HEK293 (cell line): ENCODE measurements around the gene AIFM3.

ENCODE experiments used
- CTCF ChIA-PET: fragments of 350-600 bp; formaldehyde crosslinking; extraction: SDS; loops from one replicate; lab custom pipeline; 2021; ENCODE audit warnings: antibody characterized with exemption; lab: Yijun Ruan, JAX
- POLR2A ChIA-PET: fragments of 300-600 bp; formaldehyde crosslinking; extraction: SDS; loops from one replicate; lab custom pipeline; 2020; ENCODE audit warnings: antibody characterized with exemption, inconsistent platforms; lab: Yijun Ruan, JAX
- H3K27ac ChIP-seq: fragments of 200-500 bp; sonication (Bioruptor generic); 2 replicates; pipeline ENCODE4 v1.5.1; 2014; ENCODE audit warnings: low read depth, low read length, control low read depth, inconsistent platforms; ENCODE audit errors: extremely low read depth
- H3K36me3 ChIP-seq, 2 experiments: fragments of 200-500 bp in 1 of 2; sonication (Bioruptor generic) in 1 of 2; 1 replicate in 1 of 2; 2 replicates in 1 of 2; pipeline ENCODE4 v1.5.1; 2014 to 2017; ENCODE audit warnings: inconsistent platforms in 2 of 2, low read length in 2 of 2; ENCODE audit not compliant: control insufficient read depth in 2 of 2, insufficient read depth in 1 of 2
- H3K4me1 ChIP-seq: fragments of 200-500 bp; sonication (Bioruptor generic); 2 replicates; pipeline ENCODE4 v1.5.1; 2014; ENCODE audit warnings: mild to moderate bottlenecking, low read length, inconsistent platforms; ENCODE audit not compliant: control insufficient read depth, insufficient read depth
- H3K4me3 ChIP-seq: 2 replicates; pipeline ENCODE4 v1.5.1; 2011; ENCODE audit warnings: low read depth, mild to moderate bottlenecking, control low read depth, low read length, moderate library complexity
- H3K9me3 ChIP-seq: fragments of 200-500 bp; sonication (Bioruptor generic); 2 replicates; pipeline ENCODE4 v1.5.1; 2014; ENCODE audit warnings: low read depth, low read length, inconsistent platforms; ENCODE audit not compliant: control insufficient read depth, insufficient read depth
- FEZF1 ChIP-seq: fragments of 450-650 bp; formaldehyde crosslinking; IDR thresholded peaks from 2 replicates; pipeline ENCODE4 v1.5.1; 2016; ENCODE audit warnings: missing biosample characterization, missing genetic modification characterization
- KLF10 ChIP-seq: fragments of 450-650 bp; IDR thresholded peaks from 2 replicates; pipeline ENCODE4 v1.5.1; 2018; ENCODE audit warnings: missing biosample characterization, mild to moderate bottlenecking, missing genetic modification characterization
- SCRT2 ChIP-seq: fragments of 450-650 bp; formaldehyde crosslinking; IDR thresholded peaks from 2 replicates; pipeline ENCODE4 v1.5.1; 2016; ENCODE audit warnings: missing biosample characterization, missing genetic modification characterization
- TCF7L2 ChIP-seq: IDR thresholded peaks from 2 replicates; pipeline ENCODE4 v1.6.1; 2011; ENCODE audit warnings: low read depth, mild to moderate bottlenecking, inconsistent platforms, low read length, moderate library complexity, borderline replicate concordance
- ZBTB8A ChIP-seq: fragments of 450-650 bp; formaldehyde crosslinking; IDR thresholded peaks from 2 replicates; pipeline ENCODE4 v1.5.1; 2016; ENCODE audit warnings: missing biosample characterization, missing genetic modification characterization
- ZIC2 ChIP-seq: fragments of 450-650 bp; formaldehyde crosslinking; IDR thresholded peaks from 2 replicates; pipeline ENCODE4 v1.5.1; 2016; ENCODE audit warnings: missing biosample characterization, missing genetic modification characterization
- ZNF391 ChIP-seq: fragments of 450-650 bp; formaldehyde crosslinking; IDR thresholded peaks from 2 replicates; pipeline ENCODE4 v1.5.1; 2016; ENCODE audit warnings: low read depth, missing biosample characterization, missing genetic modification characterization, borderline replicate concordance
- ZNF394 ChIP-seq: fragments of 450-650 bp; formaldehyde crosslinking; IDR thresholded peaks from 2 replicates; pipeline ENCODE4 v1.5.1; 2016; ENCODE audit warnings: missing biosample characterization, missing genetic modification characterization, mild to moderate bottlenecking, moderate library complexity, borderline replicate concordance
- ZNF654 ChIP-seq: fragments of 450-650 bp; formaldehyde crosslinking; IDR thresholded peaks from 2 replicates; pipeline ENCODE4 v1.5.1; 2016; ENCODE audit warnings: low read depth, missing biosample characterization, missing genetic modification characterization
- ZNF664 ChIP-seq: fragments of 450-650 bp; formaldehyde crosslinking; IDR thresholded peaks from 2 replicates; pipeline ENCODE4 v1.5.1; 2016; ENCODE audit warnings: missing biosample characterization, missing genetic modification characterization
- TF ChIP-seq, protein P1 (sequence below): fragments of 450-650 bp; formaldehyde crosslinking; IDR thresholded peaks from 2 replicates; pipeline ENCODE4 v1.5.1; 2017; ENCODE audit warnings: missing biosample characterization, missing genetic modification characterization
- TF ChIP-seq, protein P2 (sequence below): fragments of 450-650 bp; formaldehyde crosslinking; IDR thresholded peaks from 2 replicates; pipeline ENCODE4 v1.5.1; 2016; ENCODE audit warnings: missing biosample characterization, missing genetic modification characterization
- TF ChIP-seq, protein P3 (sequence below): fragments of 450-650 bp; formaldehyde crosslinking; IDR thresholded peaks from 2 replicates; pipeline ENCODE4 v1.5.1; 2016; ENCODE audit warnings: missing biosample characterization, missing genetic modification characterization, borderline replicate concordance

Gene AIFM3

DNA sequence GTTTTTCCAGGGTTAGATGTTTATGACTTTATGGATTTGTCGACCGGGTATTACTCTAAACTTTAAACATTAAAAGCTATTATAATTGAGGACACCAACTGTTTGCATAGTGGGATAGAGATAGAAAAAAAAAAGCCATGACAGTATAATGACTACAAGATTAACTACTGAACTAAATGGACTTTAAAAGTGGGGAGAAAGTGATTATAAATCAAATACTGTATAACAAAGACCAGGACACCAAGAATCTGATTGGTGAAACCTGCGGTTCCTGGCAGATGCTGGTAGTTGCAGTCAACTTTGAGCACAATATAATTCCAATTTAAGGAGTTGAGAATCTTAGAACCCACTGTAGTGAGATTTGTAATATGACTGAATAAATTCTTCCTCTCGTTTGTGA, 47.3 kb upstream of the AIFM3 start:
- Histone ChIP-seq H3K4me3 (peak overlapping the region; percentile 76), H3K27ac (no peak overlapping the region), H3K9me3 (no peaks in the 10 kb centered on the region), H3K36me3 (peaks cover 3 to 5% of the 10 kb centered on the region in 2 experiments; a peak in 2 of 3 replicates), H3K4me1 (peaks cover 8% of the 10 kb centered on the region; the same call in 1 of the 2 replicates)
- ChIA-PET POLR2A (interaction anchor here (1.0 to 1.2 kb wide), 3 partner anchors 34 to 82 kb away, joined by 3 to 6 read pairs (median 4); partner anchors contain the start of genes LZTR1 and THAP7), CTCF (interaction anchor here (0.6 to 4.1 kb wide), 5 partner anchors 9 to 317 kb away, joined by 3 to 29 read pairs (median 3); no protein-coding TSS in a partner anchor)
- TF ChIP-seq, protein P1, sequence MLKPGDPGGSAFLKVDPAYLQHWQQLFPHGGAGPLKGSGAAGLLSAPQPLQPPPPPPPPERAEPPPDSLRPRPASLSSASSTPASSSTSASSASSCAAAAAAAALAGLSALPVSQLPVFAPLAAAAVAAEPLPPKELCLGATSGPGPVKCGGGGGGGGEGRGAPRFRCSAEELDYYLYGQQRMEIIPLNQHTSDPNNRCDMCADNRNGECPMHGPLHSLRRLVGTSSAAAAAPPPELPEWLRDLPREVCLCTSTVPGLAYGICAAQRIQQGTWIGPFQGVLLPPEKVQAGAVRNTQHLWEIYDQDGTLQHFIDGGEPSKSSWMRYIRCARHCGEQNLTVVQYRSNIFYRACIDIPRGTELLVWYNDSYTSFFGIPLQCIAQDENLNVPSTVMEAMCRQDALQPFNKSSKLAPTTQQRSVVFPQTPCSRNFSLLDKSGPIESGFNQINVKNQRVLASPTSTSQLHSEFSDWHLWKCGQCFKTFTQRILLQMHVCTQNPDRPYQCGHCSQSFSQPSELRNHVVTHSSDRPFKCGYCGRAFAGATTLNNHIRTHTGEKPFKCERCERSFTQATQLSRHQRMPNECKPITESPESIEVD (tag by site-specific recombination): peak; percentile 95
- TF ChIP-seq, protein P2, sequence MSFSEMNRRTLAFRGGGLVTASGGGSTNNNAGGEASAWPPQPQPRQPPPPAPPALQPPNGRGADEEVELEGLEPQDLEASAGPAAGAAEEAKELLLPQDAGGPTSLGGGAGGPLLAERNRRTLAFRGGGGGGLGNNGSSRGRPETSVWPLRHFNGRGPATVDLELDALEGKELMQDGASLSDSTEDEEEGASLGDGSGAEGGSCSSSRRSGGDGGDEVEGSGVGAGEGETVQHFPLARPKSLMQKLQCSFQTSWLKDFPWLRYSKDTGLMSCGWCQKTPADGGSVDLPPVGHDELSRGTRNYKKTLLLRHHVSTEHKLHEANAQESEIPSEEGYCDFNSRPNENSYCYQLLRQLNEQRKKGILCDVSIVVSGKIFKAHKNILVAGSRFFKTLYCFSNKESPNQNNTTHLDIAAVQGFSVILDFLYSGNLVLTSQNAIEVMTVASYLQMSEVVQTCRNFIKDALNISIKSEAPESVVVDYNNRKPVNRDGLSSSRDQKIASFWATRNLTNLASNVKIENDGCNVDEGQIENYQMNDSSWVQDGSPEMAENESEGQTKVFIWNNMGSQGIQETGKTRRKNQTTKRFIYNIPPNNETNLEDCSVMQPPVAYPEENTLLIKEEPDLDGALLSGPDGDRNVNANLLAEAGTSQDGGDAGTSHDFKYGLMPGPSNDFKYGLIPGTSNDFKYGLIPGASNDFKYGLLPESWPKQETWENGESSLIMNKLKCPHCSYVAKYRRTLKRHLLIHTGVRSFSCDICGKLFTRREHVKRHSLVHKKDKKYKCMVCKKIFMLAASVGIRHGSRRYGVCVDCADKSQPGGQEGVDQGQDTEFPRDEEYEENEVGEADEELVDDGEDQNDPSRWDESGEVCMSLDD (tag by site-specific recombination): no peak
- TF ChIP-seq ZNF664 (tag by site-specific recombination) (no peak), ZNF391 (tag by site-specific recombination) (no peak), TCF7L2 (no peak), ZNF654 (tag by site-specific recombination) (no peak), KLF10 (tag by site-specific recombination) (0 out of 2 replicates have a peak, but pooled peaks have one; percentile 14), ZIC2 (tag by site-specific recombination) (peak; percentile 43), ZNF394 (tag by site-specific recombination) (no peak), ZBTB8A (tag by site-specific recombination) (peak; percentile 21; the same call in 1 of the 2 replicates), FEZF1 (tag by site-specific recombination) (peak; percentile 62)
- TF ChIP-seq, protein P3, sequence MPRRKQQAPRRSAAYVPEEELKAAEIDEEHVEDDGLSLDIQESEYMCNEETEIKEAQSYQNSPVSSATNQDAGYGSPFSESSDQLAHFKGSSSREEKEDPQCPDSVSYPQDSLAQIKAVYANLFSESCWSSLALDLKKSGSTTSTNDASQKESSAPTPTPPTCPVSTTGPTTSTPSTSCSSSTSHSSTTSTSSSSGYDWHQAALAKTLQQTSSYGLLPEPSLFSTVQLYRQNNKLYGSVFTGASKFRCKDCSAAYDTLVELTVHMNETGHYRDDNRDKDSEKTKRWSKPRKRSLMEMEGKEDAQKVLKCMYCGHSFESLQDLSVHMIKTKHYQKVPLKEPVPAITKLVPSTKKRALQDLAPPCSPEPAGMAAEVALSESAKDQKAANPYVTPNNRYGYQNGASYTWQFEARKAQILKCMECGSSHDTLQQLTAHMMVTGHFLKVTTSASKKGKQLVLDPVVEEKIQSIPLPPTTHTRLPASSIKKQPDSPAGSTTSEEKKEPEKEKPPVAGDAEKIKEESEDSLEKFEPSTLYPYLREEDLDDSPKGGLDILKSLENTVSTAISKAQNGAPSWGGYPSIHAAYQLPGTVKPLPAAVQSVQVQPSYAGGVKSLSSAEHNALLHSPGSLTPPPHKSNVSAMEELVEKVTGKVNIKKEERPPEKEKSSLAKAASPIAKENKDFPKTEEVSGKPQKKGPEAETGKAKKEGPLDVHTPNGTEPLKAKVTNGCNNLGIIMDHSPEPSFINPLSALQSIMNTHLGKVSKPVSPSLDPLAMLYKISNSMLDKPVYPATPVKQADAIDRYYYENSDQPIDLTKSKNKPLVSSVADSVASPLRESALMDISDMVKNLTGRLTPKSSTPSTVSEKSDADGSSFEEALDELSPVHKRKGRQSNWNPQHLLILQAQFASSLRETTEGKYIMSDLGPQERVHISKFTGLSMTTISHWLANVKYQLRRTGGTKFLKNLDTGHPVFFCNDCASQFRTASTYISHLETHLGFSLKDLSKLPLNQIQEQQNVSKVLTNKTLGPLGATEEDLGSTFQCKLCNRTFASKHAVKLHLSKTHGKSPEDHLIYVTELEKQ (tag by site-specific recombination): no peak

DNA sequence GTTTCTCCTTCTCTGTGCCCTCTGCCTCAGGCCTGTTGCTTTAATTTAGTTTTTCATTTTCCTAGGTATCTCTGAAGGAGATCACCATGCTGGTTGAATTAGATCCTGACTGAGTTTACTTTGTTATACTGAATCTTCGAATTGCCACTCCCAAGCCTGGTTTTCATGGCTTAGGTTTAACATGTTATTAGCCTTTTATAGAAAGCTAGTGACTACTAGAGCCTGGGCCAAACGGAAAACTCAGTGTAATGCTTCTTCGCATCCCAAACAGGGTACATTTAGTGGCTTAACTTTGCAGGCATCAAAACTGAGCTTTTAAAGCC, 46.2 kb upstream of the AIFM3 start:
- H3K4me3 ChIP-seq: peak overlapping the region; percentile 76
- TF ChIP-seq SCRT2 (tag by site-specific recombination) (peak; percentile 65), ZNF394 (tag by site-specific recombination) (no peak)
- TF ChIP-seq, protein P1 (tag by site-specific recombination): peak; percentile 82
- TF ChIP-seq, all 188 proteins: peak for 2
- Histone ChIP-seq H3K27ac (peak overlapping the region; percentile 12), H3K4me1 (peaks cover 11% of the 10 kb centered on the region; the same call in 1 of the 2 replicates), H3K36me3 (peaks cover 3 to 5% of the 10 kb centered on the region in 2 experiments; a peak in 2 of 3 replicates), H3K9me3 (no peaks in the 10 kb centered on the region)
- POLR2A ChIA-PET: interaction anchor here (0.5 to 3.0 kb wide), 4 partner anchors 15 to 81 kb away, joined by 3 to 17 read pairs (median 5); partner anchors contain the start of genes LZTR1 and THAP7
- CTCF ChIA-PET: interaction anchor here (0.6 to 4.1 kb wide), 10 partner anchors 8 to 117 kb away, joined by 3 to 29 read pairs (median 4); no protein-coding TSS in a partner anchor
